ENCODE results near the gene CCDC112.
"Not testable (repeated sequence)": the region's sequence is repeated elsewhere in the genome, so short reads cannot be mapped to it uniquely, and the experiment has no call there.

The CCDC112 gene

GRCh38 chr5:115296124-115297022 is at the start of gene CCDC112:
CCDC112 (minus strand) TSS chr5:115296654; CDS start chr5:115296543, 111 bp downstream.
- peak; percentile 48 for DNase-seq

- DNase-seq: no peak
Measured at GRCh38 chr5:115345344-115345743, 48.9 kb upstream of the CCDC112 start.

- DNase-seq: no peak
Measured at GRCh38 chr5:115343855-115344254, 47.4 kb upstream of the CCDC112 start.

- no peak for DNase-seq
Measured at GRCh38 chr5:115342590-115343377, 46.3 kb upstream of the CCDC112 start.

- no peak for DNase-seq
Measured at GRCh38 chr5:115341745-115342144, 45.3 kb upstream of the CCDC112 start.

DNA sequence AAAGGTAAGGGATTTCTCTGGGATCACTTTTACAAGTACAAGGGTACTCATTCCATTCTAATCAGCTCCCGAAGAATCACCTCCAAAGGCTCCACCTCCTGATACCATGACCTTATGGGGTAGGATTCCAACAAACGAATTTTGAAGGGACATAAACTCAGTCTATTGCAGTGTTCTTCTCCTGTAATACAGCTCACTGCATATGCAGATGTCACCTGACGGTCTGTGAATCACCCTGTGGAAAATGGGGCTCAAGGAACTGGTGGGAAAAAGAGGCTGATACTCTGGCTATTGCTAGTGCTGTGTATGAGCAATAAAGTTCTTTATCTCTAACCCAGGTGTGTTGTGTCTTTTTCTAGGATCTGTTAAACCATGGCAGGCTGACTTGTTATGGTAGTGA is 42.4 kb upstream of the CCDC112 start:
- DNase-seq: no peak

DNA sequence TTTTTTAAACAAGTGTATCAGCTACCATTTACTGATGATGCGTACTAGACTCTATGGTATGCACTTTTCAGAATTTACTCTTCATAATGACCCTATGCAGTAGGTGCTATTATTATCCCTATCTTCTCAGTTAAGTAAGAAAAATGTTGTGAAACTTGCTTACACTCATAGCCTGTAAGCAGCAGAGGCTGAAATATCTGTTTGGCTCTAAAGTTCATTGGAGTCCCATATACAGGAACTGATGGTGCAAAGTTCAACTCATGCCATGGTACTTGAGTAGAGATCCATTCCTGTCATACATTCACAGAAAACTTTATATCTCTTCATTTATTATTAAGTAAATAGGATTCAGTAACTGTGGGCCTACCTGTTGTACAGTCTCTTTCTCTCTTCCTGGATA is 41.4 kb upstream of the CCDC112 start:
- no peak for DNase-seq

DNA sequence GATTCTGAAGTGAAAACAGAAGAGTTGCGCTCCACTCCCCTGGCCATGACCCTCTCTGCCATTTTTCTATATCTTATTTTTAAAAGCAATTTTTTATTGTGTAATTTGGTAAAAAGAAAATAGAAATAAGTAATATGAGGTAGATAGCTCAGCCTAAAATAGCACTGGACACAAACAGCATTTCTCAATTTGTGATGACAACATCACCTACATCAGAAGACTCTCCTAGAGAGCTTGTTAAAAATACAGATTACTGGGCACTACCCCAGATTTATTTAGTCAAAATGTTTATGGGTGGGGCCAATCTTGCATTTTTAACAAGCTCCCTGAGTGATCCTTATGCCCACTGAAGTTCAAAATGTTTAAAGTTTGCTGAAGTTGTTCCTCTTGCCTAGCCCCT is 40.5 kb upstream of the CCDC112 start:
- no peak for DNase-seq

DNA sequence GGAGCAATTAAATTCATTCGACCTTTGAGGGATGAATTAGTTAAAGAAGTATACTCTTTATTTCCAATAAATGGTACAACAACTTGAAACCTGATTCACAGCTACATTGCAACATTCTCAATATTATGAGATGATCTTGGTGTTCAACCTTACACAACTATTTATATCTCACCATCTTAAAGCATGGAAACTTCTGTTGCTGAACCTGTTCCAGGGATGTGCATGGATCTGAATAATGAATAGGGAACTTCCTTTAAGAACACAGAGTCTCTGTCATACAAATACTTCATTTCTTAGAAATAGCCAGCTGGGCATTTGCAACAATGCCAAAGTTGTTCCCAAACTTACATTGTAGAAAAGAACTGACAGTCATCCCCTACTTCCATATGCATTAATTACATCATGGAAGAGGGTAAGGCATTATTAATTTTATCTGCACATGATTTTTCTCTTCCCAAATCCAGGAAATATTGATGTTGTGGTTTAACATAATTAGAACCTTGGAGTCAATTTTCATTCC is 39.8 kb upstream of the CCDC112 start:
- no peak for DNase-seq

DNA sequence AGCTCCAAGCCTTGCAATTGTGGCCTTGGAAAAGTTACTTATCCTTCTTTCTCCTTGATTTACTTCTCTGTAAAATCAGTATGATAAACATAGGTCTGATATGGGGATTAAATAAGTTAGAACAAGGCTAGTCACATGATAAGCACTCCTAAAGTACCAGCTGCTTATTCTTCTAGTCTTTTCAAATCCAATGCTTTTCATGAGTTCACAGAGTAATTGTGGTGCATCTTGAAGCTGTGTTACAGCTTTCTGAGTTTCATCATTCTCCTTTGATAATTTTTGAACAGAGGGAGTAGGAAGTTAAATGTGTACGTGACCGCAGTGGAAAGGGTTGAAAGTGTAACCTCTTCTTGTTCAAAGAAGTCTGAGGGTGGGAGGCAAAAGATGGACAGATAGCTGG is 38.8 kb upstream of the CCDC112 start:
- peak; percentile 4 for DNase-seq

GRCh38 chr5:115333164-115333563 is 36.7 kb upstream of the CCDC112 start:
- DNase-seq: peak; percentile 40

GRCh38 chr5:115330830-115331229 is 34.4 kb upstream of the CCDC112 start:
- peak; percentile 10 for DNase-seq

GRCh38 chr5:115329475-115329874 is 33.0 kb upstream of the CCDC112 start:
- peak; percentile 13 for DNase-seq

GRCh38 chr5:115328617-115329274 is 32.3 kb upstream of the CCDC112 start:
- not testable (repeated sequence) for DNase-seq

GRCh38 chr5:115325296-115325959 is 29.0 kb upstream of the CCDC112 start:
- no peak for DNase-seq

DNA sequence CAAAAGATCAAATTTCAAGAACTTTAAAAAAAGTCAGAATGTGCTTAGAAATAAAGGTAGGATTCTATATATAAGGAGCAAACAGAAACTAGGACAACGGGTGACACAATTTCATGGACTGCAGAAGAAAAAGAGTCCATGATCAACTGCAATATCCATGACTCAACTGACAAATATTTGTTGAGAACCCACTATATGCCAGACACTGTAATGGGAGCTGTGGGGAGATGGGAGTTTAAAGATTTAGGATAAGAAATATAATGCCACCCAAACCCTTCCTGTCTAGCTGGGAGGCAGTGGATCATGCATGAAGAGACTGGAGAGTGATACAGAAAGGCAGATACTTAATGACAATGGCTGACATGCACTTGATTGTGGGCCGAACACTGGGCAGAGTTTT is 27.6 kb upstream of the CCDC112 start:
- no peak for DNase-seq

- DNase-seq: no peak
Measured at GRCh38 chr5:115322729-115323128, 26.3 kb upstream of the CCDC112 start.

DNA sequence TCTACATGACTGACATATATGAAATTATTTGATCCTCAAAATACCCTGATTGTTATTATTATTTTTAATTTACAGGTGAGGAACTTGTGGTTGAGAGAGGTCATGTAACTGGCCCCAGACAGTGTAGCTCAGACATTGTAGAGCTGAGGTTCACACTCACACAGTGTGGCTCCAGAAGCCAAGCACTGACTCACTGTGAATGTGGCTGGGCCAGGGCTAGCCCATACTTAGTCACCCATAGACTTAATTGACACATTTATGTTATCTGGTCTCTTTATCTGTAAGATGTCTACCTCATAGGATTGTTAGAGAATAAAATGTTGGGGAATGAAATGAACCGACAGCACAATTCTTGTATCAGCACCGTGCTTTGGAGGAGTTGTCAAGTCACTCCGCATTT is 24.9 kb upstream of the CCDC112 start:
- DNase-seq: no peak

GRCh38 chr5:115320515-115320914 is 24.1 kb upstream of the CCDC112 start:
- DNase-seq: no peak

GRCh38 chr5:115320006-115320405 is 23.6 kb upstream of the CCDC112 start:
- no peak for DNase-seq

GRCh38 chr5:115319007-115319406 is 22.6 kb upstream of the CCDC112 start:
- DNase-seq: no peak

DNA sequence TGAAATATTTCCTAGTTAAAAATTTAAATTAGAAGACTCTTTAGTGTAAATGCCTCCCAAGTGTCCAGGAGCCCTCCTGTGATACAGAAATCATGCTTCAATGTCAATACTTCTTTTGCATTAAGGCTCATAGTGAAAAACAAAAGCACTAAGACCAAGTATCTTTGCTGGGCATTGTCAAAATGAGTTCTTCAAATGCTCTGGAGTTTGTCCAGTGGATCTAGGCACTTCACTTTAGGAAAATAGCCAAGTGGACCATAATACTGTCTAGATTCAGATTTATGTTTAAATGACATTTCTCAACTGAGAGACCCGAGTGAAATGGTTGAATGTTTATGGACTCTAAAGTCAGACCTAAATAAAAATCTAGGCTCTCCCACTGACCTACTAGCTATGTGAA is 21.3 kb upstream of the CCDC112 start:
- no peak for DNase-seq

DNA sequence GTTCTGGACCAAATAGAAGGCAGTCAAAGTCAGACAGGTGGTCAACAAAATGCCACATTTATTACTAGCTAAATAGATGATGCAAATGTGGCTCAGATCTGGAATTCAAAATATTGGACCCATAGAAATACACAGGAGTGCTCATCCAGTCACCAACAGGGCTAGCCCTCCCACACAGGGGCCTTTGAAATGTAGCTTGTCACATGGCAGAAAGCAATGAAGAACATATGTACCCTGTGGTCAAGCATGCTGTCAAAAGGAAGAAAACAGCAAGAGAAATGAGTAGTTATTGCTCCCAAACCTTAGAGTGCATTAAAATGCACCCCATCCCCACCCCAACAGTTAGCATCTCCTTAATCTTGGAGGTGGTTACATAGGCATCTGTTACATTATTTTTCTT is 20.9 kb upstream of the CCDC112 start:
- DNase-seq: no peak

Data from OCI-M1 (cell line).